HEK293T (cell line): Measurements from ENCODE around the gene NPBWR2.

Experiments used
- CTCF ChIA-PET: fragments of 350-600 bp; formaldehyde crosslinking; extraction: SDS; loops from one replicate; lab custom pipeline; 2021; ENCODE audit warnings: antibody characterized with exemption, inconsistent platforms; lab: Yijun Ruan, JAX
- POLR2A ChIA-PET: fragments of 350-600 bp; formaldehyde crosslinking; extraction: SDS; loops from one replicate; lab custom pipeline; 2020; ENCODE audit warnings: antibody characterized with exemption, inconsistent platforms; lab: Yijun Ruan, JAX
- DNase-seq: peaks from one replicate; pipeline ENCODE4 v3.0.0; 2012; ENCODE audit warnings: mixed read lengths; ENCODE audit errors: extremely low spot score
- ARNT ChIP-seq: fragments of 450-650 bp; IDR thresholded peaks from 2 replicates; pipeline ENCODE4 v1.6.1; 2017; ENCODE audit warnings: mild to moderate bottlenecking
- BHLHE40 ChIP-seq: fragments of 450-650 bp; IDR thresholded peaks from 2 replicates; pipeline ENCODE4 v1.6.1; 2016; ENCODE audit warnings: mild to moderate bottlenecking, moderate library complexity, borderline replicate concordance
- CTBP1 ChIP-seq: fragments of 450-650 bp; IDR thresholded peaks from 2 replicates; pipeline ENCODE4 v1.6.1; 2016; ENCODE audit warnings: borderline replicate concordance
- ELF4 ChIP-seq: fragments of 450-650 bp; IDR thresholded peaks from 2 replicates; pipeline ENCODE4 v1.6.1; 2017; ENCODE audit warnings: antibody characterized with exemption
- FOXA1 ChIP-seq: fragments of 450-650 bp; IDR thresholded peaks from 2 replicates; pipeline ENCODE4 v1.6.1; 2016; ENCODE audit warnings: mild to moderate bottlenecking
- FOXK2 ChIP-seq: fragments of 450-650 bp; IDR thresholded peaks from 2 replicates; pipeline ENCODE4 v1.6.1; 2016; ENCODE audit warnings: mild to moderate bottlenecking
- FOXM1 ChIP-seq: fragments of 450-650 bp; IDR thresholded peaks from 2 replicates; pipeline ENCODE4 v1.6.1; 2017; ENCODE audit warnings: mild to moderate bottlenecking, borderline replicate concordance
- HDGF ChIP-seq: fragments of 450-650 bp; IDR thresholded peaks from 2 replicates; pipeline ENCODE4 v1.6.1; 2017; ENCODE audit warnings: antibody characterized with exemption, borderline replicate concordance
- L3MBTL2 ChIP-seq: fragments of 450-650 bp; conservative IDR thresholded peaks from 2 replicates; pipeline ENCODE4 v1.6.1; 2016; ENCODE audit warnings: mild to moderate bottlenecking
- LEF1 ChIP-seq: fragments of 450-650 bp; IDR thresholded peaks from 2 replicates; pipeline ENCODE4 v1.6.1; 2017; ENCODE audit warnings: mild to moderate bottlenecking, borderline replicate concordance
- NFRKB ChIP-seq: fragments of 450-650 bp; IDR thresholded peaks from 2 replicates; pipeline ENCODE4 v1.6.1; 2016; ENCODE audit warnings: mild to moderate bottlenecking, moderate library complexity
- SP1 ChIP-seq: fragments of 450-650 bp; IDR thresholded peaks from 2 replicates; pipeline ENCODE4 v1.6.1; 2017
- SUZ12 ChIP-seq: fragments of 450-650 bp; IDR thresholded peaks from 2 replicates; pipeline ENCODE4 v1.6.1; 2016; ENCODE audit warnings: mild to moderate bottlenecking
- TARDBP ChIP-seq: fragments of 450-650 bp; IDR thresholded peaks from 2 replicates; pipeline ENCODE4 v1.6.1; 2016
- ZNF384 ChIP-seq: fragments of 450-650 bp; IDR thresholded peaks from 2 replicates; pipeline ENCODE4 v1.6.1; 2016
- TF ChIP-seq, protein P1 (sequence below): fragments of 450-650 bp; IDR thresholded peaks from 2 replicates; pipeline ENCODE4 v1.6.1; 2016

Gene NPBWR2

DNA sequence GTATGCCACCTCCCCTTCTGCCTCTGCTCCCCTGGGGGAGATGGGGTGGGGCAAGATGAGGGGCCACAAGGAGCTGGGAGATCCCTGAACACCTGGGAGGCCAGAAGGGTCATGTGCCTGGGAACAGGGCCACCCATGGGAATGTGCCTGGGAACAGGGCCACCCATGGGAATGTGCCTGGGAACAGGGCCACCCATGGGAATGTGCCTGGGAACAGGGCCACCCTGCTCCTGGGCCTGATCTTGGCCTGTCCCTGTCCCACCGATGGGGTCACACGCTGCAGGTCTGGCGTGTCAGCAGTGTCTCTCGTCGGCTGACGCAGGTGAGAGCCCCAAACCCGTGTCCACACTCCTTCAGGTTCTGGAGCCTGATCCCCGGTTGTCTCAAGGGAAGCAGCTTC, 32.4 kb downstream of the NPBWR2 start:
- ChIA-PET POLR2A (interaction anchor here (1.1 kb wide), 1 partner anchor 12 kb away, joined by 4 read pairs; the partner anchor contains the start of gene TCEA2), CTCF (no interaction called here)
- no peak for DNase-seq
- TF ChIP-seq FOXK2 (no peak), ZNF384 (no peak), FOXA1 (no peak), NFRKB (no peak), TARDBP (no peak), BHLHE40 (no peak), LEF1 (no peak), SUZ12 (no peak), L3MBTL2 (no peak), HDGF (no peak), ELF4 (no peak), FOXM1 (no peak), CTBP1 (no peak), SP1 (no peak), ARNT (no peak)
- TF ChIP-seq, protein P1, sequence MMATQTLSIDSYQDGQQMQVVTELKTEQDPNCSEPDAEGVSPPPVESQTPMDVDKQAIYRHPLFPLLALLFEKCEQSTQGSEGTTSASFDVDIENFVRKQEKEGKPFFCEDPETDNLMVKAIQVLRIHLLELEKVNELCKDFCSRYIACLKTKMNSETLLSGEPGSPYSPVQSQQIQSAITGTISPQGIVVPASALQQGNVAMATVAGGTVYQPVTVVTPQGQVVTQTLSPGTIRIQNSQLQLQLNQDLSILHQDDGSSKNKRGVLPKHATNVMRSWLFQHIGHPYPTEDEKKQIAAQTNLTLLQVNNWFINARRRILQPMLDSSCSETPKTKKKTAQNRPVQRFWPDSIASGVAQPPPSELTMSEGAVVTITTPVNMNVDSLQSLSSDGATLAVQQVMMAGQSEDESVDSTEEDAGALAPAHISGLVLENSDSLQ = no peak

DNA sequence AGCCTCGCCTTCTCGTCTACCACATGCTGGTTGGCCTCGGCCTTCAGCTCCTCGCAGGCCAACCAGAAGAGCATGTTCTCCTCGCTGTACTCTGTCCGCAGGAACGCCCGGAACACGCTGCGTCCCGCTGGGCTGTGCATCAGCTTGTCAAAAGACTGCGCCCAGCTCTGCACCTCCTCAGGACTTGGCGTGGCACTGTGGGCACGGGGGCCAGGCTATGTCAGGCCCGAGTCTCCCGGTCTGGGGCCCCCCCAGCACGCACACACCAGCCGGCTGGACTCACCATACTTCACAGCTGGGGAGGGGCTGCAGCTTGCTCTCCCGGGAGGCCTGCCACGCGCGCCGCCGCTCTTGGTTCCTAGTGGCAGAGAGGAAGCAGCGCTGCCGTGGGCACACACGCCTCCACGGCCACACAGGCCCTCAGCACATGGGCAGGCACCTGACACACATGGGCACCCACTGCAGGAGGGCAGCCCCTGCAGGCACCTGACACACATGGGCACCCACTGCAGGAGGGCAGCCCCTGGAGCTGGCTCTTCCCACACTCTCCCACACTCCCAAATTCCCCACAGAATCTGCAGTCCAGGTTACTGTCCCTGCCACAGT, 33.1 kb downstream of the NPBWR2 start:
- ChIA-PET POLR2A (no interaction called here), CTCF (no interaction called here)
- TF ChIP-seq SP1 (no peak), FOXK2 (no peak), ZNF384 (no peak), HDGF (no peak), FOXA1 (no peak), TARDBP (no peak), NFRKB (no peak), SUZ12 (no peak), BHLHE40 (no peak), ARNT (no peak), FOXM1 (no peak), L3MBTL2 (no peak), LEF1 (no peak), ELF4 (no peak), CTBP1 (no peak)
- TF ChIP-seq, protein P1 = no peak
- no peak for DNase-seq

DNA sequence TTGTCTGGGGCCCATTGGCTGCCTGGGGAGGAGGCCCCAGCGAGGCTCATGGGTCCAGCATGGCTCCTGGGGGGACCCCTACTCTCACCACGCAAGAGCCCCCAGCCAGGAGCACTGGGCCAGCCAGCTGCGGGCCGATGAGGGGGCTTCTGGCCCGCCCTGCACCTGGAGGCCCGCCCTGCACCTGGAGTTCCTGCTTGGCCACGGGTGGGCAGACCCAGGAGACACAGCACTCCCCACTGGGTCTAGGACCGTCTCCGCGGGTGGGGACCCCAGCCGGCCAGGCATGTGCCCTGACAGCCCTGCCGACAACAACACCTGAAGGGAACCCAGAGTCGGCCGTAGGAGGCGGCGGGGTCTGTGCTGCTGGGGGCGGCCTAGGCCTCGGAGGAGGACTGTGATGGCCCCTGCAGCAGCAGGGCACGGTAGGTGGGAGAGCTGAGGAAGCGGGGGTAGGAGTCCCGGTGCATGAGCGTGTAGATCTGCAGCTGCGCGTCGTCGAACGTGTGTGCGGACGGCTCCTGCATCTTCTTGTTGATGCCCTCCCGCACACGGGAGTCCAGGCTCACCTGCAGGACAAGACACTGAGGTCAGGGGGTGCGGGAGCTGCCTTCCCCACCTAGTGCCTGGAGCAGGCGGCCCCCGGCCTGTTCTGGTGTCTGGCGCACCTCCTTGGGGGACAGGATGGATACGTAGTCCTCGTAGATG, 33.7 kb downstream of the NPBWR2 start:
- ChIA-PET CTCF (no interaction called here), POLR2A (no interaction called here)
- no peak for TF ChIP-seq SUZ12
- DNase-seq = no peak

DNA sequence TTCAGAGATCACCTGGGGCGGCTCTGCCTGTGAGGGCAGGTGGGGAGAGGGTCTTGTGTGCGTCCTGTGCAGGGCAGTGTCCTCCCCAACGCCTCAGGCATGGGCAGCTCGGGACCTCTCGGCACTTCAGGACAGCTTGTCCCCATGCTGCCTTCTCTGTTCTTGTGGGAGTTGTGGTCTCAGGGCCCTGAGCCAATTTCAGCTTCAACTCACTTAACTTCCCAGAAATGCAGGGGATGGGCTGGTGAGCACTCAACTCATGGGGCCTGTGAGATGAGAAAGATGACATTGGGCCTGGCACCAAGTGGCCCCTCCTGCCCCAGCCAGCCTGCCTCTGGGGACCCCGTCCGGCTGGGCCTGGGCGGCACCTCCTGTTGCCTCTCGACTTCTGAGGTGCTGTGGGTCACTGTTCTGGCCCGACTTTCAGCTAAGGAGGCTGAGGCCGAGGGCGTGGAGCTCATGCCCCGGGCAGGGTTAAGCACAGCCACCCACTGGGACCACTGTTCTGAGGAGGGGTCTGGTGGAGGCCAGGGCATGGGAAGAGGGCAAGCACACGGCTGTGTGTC, 34.8 kb downstream of the NPBWR2 start:
- ChIA-PET CTCF (interaction anchor here (0.6 kb wide), 1 partner anchor 117 kb away, joined by 3 read pairs; no protein-coding TSS in a partner anchor), POLR2A (interaction anchor here (1.9 kb wide), 1 partner anchor 10 kb away, joined by 10 read pairs; the partner anchor contains the start of gene TCEA2)
- no peak for DNase-seq
- TF ChIP-seq TARDBP = no peak
- no peak for TF ChIP-seq LEF1
- no peak for TF ChIP-seq FOXK2
- TF ChIP-seq FOXM1 = no peak
- no peak for TF ChIP-seq ELF4
- TF ChIP-seq BHLHE40 = no peak
- TF ChIP-seq L3MBTL2 = no peak
- no peak for TF ChIP-seq CTBP1
- TF ChIP-seq, protein P1 = no peak
- no peak for TF ChIP-seq ZNF384
- TF ChIP-seq SUZ12 = no peak
- no peak for TF ChIP-seq HDGF
- TF ChIP-seq FOXA1 = no peak
- no peak for TF ChIP-seq ARNT
- no peak for TF ChIP-seq NFRKB
- TF ChIP-seq SP1 = no peak

DNA sequence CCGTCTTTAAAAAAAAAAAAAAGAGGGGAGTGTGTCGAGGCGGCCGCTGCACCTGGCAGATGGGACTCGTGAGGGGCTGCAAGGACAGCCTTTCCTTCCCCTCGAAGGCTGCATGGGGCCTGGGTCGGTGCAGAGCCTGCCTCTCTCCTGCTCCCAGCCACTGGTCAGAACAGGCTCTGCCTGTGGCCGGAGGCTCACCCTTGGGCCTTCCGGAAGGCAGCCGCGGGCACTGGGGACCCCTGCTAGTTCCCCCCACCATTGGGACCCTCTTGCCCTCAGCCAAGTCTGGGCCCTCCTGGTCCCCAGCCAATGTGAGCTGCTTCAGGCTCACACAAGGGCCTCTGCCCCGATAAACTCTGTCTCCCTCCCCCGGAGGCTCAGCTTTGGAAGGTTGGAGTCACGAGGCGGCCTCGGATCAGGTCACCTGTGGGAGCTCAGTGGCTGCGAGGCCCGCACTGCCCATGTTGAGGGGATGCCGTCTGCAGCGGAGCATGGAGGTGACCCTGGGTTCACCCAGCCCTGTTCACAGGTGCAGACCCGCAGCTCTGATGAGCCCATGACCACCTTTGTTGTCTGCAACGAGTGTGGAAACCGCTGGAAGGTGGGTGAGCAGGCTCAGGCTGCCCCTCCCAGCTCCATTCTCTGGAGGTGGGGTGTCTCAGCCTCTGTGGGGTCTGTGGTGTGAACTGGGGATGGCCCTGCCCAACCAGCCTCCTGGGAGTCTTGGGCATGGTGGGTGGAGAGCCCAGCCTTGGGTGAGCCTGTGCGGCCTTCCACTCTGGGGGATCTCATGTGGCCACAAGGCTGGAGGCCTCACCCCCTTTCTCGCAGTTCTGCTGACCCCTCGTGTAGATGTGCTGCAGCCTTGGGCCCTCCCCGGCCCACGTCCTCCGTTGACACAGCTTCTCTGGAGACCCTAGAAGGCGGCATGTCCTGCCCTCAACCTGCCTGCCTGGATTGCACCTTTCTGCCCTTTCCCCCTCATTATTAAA, 35.7 kb downstream of the NPBWR2 start:
- CTCF ChIA-PET = interaction anchor here (0.6 kb wide), 1 partner anchor 118 kb away, joined by 3 read pairs; no protein-coding TSS in a partner anchor
- TF ChIP-seq ZNF384 (no peak), L3MBTL2 (no peak), HDGF (no peak)
- POLR2A ChIA-PET = interaction anchor here (1.9 kb wide), 1 partner anchor 9 kb away, joined by 10 read pairs; the partner anchor contains the start of gene TCEA2
- DNase-seq = no peak
